BLaER1 (cell line): Measurements from ENCODE around the gene DENND1A.
"Not testable (repeated sequence)": the region's sequence is repeated elsewhere in the genome, so short reads cannot be mapped to it uniquely, and the experiment has no call there.

Source experiments
- H3K27ac ChIP-seq: shearing (Covaris generic); formaldehyde crosslinking; 2 replicates; pipeline ENCODE4 v1.8.1; 2022
- H3K27me3 ChIP-seq: shearing (Covaris generic); formaldehyde crosslinking; 2 replicates; pipeline ENCODE4 v1.8.1; 2022
- H3K36me3 ChIP-seq: shearing (Covaris generic); formaldehyde crosslinking; 2 replicates; pipeline ENCODE4 v1.8.1; 2022
- H3K4me1 ChIP-seq: shearing (Covaris generic); formaldehyde crosslinking; 2 replicates; pipeline ENCODE4 v1.8.1; 2022
- H3K4me2 ChIP-seq: shearing (Covaris generic); formaldehyde crosslinking; 2 replicates; pipeline ENCODE4 v1.8.1; 2022
- H3K4me3 ChIP-seq: shearing (Covaris generic); formaldehyde crosslinking; 2 replicates; pipeline ENCODE4 v1.8.1; 2022
- H3K9ac ChIP-seq: shearing (Covaris generic); formaldehyde crosslinking; 2 replicates; pipeline ENCODE4 v1.8.1; 2022
- H3K9me3 ChIP-seq: shearing (Covaris generic); formaldehyde crosslinking; 2 replicates; pipeline ENCODE4 v1.8.1; 2022
- H4K20me1 ChIP-seq: shearing (Covaris generic); formaldehyde crosslinking; 2 replicates; pipeline ENCODE4 v1.8.1; 2022
- Cebpa-rat ChIP-seq: shearing (Covaris generic); IDR thresholded peaks from 2 replicates; pipeline ENCODE4 v1.8.1; 2022

DENND1A gene

GRCh38 chr9:123434619-123435240, 495.2 kb downstream of the DENND1A start:
- Histone ChIP-seq H4K20me1 (no peaks in the 10 kb centered on the region), H3K4me2 (no peak overlapping the region)

GRCh38 chr9:123432331-123433236, 497.3 kb downstream of the DENND1A start:
- H4K20me1 ChIP-seq: no peaks in the 10 kb centered on the region
- no peak overlapping the region for H3K27ac ChIP-seq
- H3K4me2 ChIP-seq: no peak overlapping the region
- H3K4me3 ChIP-seq: no peak overlapping the region
- no peak for TF ChIP-seq Cebpa-rat
- peaks cover 75% of the 10 kb centered on the region for H3K36me3 ChIP-seq
- peaks cover 11% of the 10 kb centered on the region for H3K4me1 ChIP-seq
- no peaks in the 10 kb centered on the region for H3K27me3 ChIP-seq
- H3K9ac ChIP-seq: no peak overlapping the region
- H3K9me3 ChIP-seq: peaks cover 21% of the 10 kb centered on the region

More at GRCh38 chr9:123434619-123435240, 495.2 kb downstream of the DENND1A start:
- Histone ChIP-seq H3K36me3 (peaks cover 76% of the 10 kb centered on the region), H3K4me3 (no peak overlapping the region), H3K9ac (no peak overlapping the region), H3K27me3 (no peaks in the 10 kb centered on the region), H3K9me3 (peaks cover 13% of the 10 kb centered on the region), H3K4me1 (no peaks in the 10 kb centered on the region), H3K27ac (no peak overlapping the region)
- TF ChIP-seq Cebpa-rat: no peak

- H3K27ac ChIP-seq: no peak overlapping the region
- TF ChIP-seq Cebpa-rat: no peak
- H3K4me2 ChIP-seq: no peak overlapping the region
- peaks cover 75% of the 10 kb centered on the region for H3K36me3 ChIP-seq
- peaks cover 11% of the 10 kb centered on the region for H3K4me1 ChIP-seq
- H4K20me1 ChIP-seq: no peaks in the 10 kb centered on the region
- H3K27me3 ChIP-seq: no peaks in the 10 kb centered on the region
- peaks cover 21% of the 10 kb centered on the region for H3K9me3 ChIP-seq
- no peak overlapping the region for H3K9ac ChIP-seq
- no peak overlapping the region for H3K4me3 ChIP-seq
Observed at GRCh38 chr9:123431581-123431980, 498.3 kb downstream of the DENND1A start.

GRCh38 chr9:123428450-123428849, 501.5 kb downstream of the DENND1A start:
- H3K36me3 ChIP-seq: peaks cover 64% of the 10 kb centered on the region
- not testable (repeated sequence) for H3K9ac ChIP-seq, H4K20me1 ChIP-seq, H3K27ac ChIP-seq, H3K27me3 ChIP-seq, H3K4me3 ChIP-seq
- peaks cover 11% of the 10 kb centered on the region for H3K4me1 ChIP-seq
- peaks cover 21% of the 10 kb centered on the region for H3K9me3 ChIP-seq
- H3K4me2 ChIP-seq: peak overlapping the region; percentile 20

GRCh38 chr9:123426406-123426805, 503.5 kb downstream of the DENND1A start:
- Histone ChIP-seq H3K9ac (no peak overlapping the region), H4K20me1 (peaks cover 10% of the 10 kb centered on the region), H3K27ac (no peak overlapping the region), H3K4me2 (no peak overlapping the region), H3K27me3 (0 out of 2 replicates have a peak, but pooled peaks cover 5% of the 10 kb centered on the region), H3K36me3 (peaks cover 56% of the 10 kb centered on the region), H3K4me1 (peaks cover 16% of the 10 kb centered on the region), H3K4me3 (no peak overlapping the region), H3K9me3 (peaks cover 21% of the 10 kb centered on the region)
- no peak for TF ChIP-seq Cebpa-rat

GRCh38 chr9:123425836-123426365, 504.0 kb downstream of the DENND1A start:
- peaks cover 15% of the 10 kb centered on the region for H4K20me1 ChIP-seq
- no peak overlapping the region for H3K9ac ChIP-seq
- no peak overlapping the region for H3K27ac ChIP-seq
- no peak for TF ChIP-seq Cebpa-rat
- H3K36me3 ChIP-seq: peaks cover 51% of the 10 kb centered on the region
- no peak overlapping the region for H3K4me3 ChIP-seq
- 0 out of 2 replicates have a peak, but pooled peaks cover 10% of the 10 kb centered on the region for H3K27me3 ChIP-seq
- H3K4me2 ChIP-seq: no peak overlapping the region
- peaks cover 21% of the 10 kb centered on the region for H3K9me3 ChIP-seq
- H3K4me1 ChIP-seq: peaks cover 21% of the 10 kb centered on the region

GRCh38 chr9:123425261-123425821, 504.6 kb downstream of the DENND1A start:
- Histone ChIP-seq H3K36me3 (peaks cover 46% of the 10 kb centered on the region), H4K20me1 (peaks cover 19% of the 10 kb centered on the region), H3K4me2 (no peak overlapping the region)

GRCh38 chr9:123424552-123425225, 505.2 kb downstream of the DENND1A start:
- H3K9ac ChIP-seq: no peak overlapping the region
- H3K4me3 ChIP-seq: no peak overlapping the region
- H3K4me1 ChIP-seq: peaks cover 30% of the 10 kb centered on the region
- peaks cover 46% of the 10 kb centered on the region for H3K36me3 ChIP-seq
- peaks cover 25% of the 10 kb centered on the region for H4K20me1 ChIP-seq
- TF ChIP-seq Cebpa-rat: no peak
- H3K27ac ChIP-seq: no peak overlapping the region
- H3K4me2 ChIP-seq: no peak overlapping the region
- H3K27me3 ChIP-seq: peaks cover 15% of the 10 kb centered on the region; the same call in 1 of the 2 replicates
- peaks cover 8% of the 10 kb centered on the region for H3K9me3 ChIP-seq

More at GRCh38 chr9:123425261-123425821, 504.6 kb downstream of the DENND1A start:
- Histone ChIP-seq H3K9me3 (peaks cover 15% of the 10 kb centered on the region), H3K27ac (no peak overlapping the region), H3K9ac (no peak overlapping the region), H3K4me1 (peaks cover 26% of the 10 kb centered on the region), H3K27me3 (peaks cover 12% of the 10 kb centered on the region; the same call in 1 of the 2 replicates), H3K4me3 (no peak overlapping the region)
- TF ChIP-seq Cebpa-rat: no peak

- no peak for TF ChIP-seq Cebpa-rat
Observed at GRCh38 chr9:123424131-123424530, 505.8 kb downstream of the DENND1A start.

More at GRCh38 chr9:123424131-123424530, 505.8 kb downstream of the DENND1A start:
- Histone ChIP-seq H3K4me2 (no peak overlapping the region), H3K4me3 (no peak overlapping the region), H3K27ac (no peak overlapping the region), H3K9me3 (peaks cover 3% of the 10 kb centered on the region), H3K36me3 (peaks cover 46% of the 10 kb centered on the region), H3K27me3 (peaks cover 15% of the 10 kb centered on the region; the same call in 1 of the 2 replicates), H4K20me1 (peaks cover 31% of the 10 kb centered on the region), H3K9ac (no peak overlapping the region), H3K4me1 (peaks cover 29% of the 10 kb centered on the region)
